GM23338 (cell line): ENCODE results near the gene SYK. TPM values are rescaled to one million over a fixed set of nuclear protein-coding genes. Genes with fewer than 3 reads are reported as not detected.

Experiments used
- ATAC-seq: fragments of 200-7000 bp; cut with Tn5 transposase; 3 replicates; pipeline ENCODE4 v1.9.1; 2020
- DNase-seq: peaks from one replicate; pipeline ENCODE4 v3.0.0-alpha.2; 2015; ENCODE audit warnings: low spot score
- H2AFZ ChIP-seq: fragments of 200-600 bp; sonication (generic); 2 replicates; pipeline ENCODE4 v1.8.0; 2016; ENCODE audit warnings: antibody characterized with exemption, mild to moderate bottlenecking, moderate library complexity
- H3F3A ChIP-seq: fragments of 200-600 bp; sonication (generic); replicated peaks from 2 replicates; pipeline ENCODE4 v1.8.0; 2017; ENCODE audit warnings: antibody characterized with exemption, mixed run types, low read depth
- H3K27ac ChIP-seq: fragments of 200-600 bp; sonication (generic); 2 replicates; pipeline ENCODE4 v1.6.1; 2016; ENCODE audit warnings: low read depth
- H3K27me3 ChIP-seq: fragments of 200-600 bp; sonication (generic); 2 replicates; pipeline ENCODE4 v1.8.0; 2016; ENCODE audit warnings: mild to moderate bottlenecking, mixed run types, moderate library complexity; ENCODE audit not compliant: insufficient read depth
- H3K36me3 ChIP-seq: fragments of 200-600 bp; sonication (generic); 2 replicates; pipeline ENCODE4 v1.8.0; 2016; ENCODE audit warnings: mild to moderate bottlenecking; ENCODE audit not compliant: insufficient read depth
- H3K4me1 ChIP-seq: fragments of 200-600 bp; sonication (generic); 2 replicates; pipeline ENCODE4 v1.8.0; 2016; ENCODE audit warnings: mild to moderate bottlenecking, moderate library complexity; ENCODE audit not compliant: insufficient read depth
- H3K4me2 ChIP-seq: fragments of 200-600 bp; sonication (generic); 2 replicates; pipeline ENCODE4 v1.7.1; 2017; ENCODE audit warnings: mixed run types
- H3K4me3 ChIP-seq: fragments of 200-600 bp; sonication (generic); 2 replicates; pipeline ENCODE4 v1.6.1; 2016; ENCODE audit warnings: mixed run types
- H3K79me2 ChIP-seq: fragments of 200-600 bp; sonication (generic); replicated peaks from 2 replicates; pipeline ENCODE4 v1.8.0; 2017; ENCODE audit warnings: mild to moderate bottlenecking; ENCODE audit not compliant: insufficient read depth
- H3K9me2 ChIP-seq: fragments of 200-600 bp; sonication (generic); 2 replicates; pipeline ENCODE4 v1.8.0; 2017; ENCODE audit not compliant: insufficient read depth
- H4K20me1 ChIP-seq: fragments of 200-600 bp; sonication (generic); replicated peaks from 2 replicates; pipeline ENCODE4 v1.8.0; 2017; ENCODE audit warnings: mild to moderate bottlenecking; ENCODE audit not compliant: insufficient read depth
- H3K27ac Mint-ChIP-seq: 2 replicates; pipeline ENCODE4 v1.8.0; 2020; ENCODE audit warnings: inconsistent platforms, mild to moderate bottlenecking, moderate library complexity, mixed read lengths
- H3K27me3 Mint-ChIP-seq: 3 replicates; pipeline ENCODE4 v1.8.0; 2022; ENCODE audit warnings: low read depth, mild to moderate bottlenecking, moderate library complexity, mixed read lengths, inconsistent platforms; ENCODE audit not compliant: insufficient read depth, poor library complexity
- H3K36me3 Mint-ChIP-seq: 3 replicates; pipeline ENCODE4 v1.8.0; 2021; ENCODE audit warnings: low read depth, mild to moderate bottlenecking, inconsistent platforms, moderate library complexity, mixed read lengths
- H3K4me1 Mint-ChIP-seq: 3 replicates; pipeline ENCODE4 v1.8.0; 2020; ENCODE audit warnings: mild to moderate bottlenecking, inconsistent platforms, mixed read lengths
- H3K4me3 Mint-ChIP-seq: 3 replicates; pipeline ENCODE4 v1.8.0; 2021; ENCODE audit warnings: moderate library complexity, mild to moderate bottlenecking, inconsistent platforms, mixed read lengths
- H3K9me3 Mint-ChIP-seq: 3 replicates; pipeline ENCODE4 v1.8.0; 2020; ENCODE audit warnings: moderate library complexity, mild to moderate bottlenecking, inconsistent platforms, mixed read lengths
- CREB1 ChIP-seq: fragments of 250-450 bp; sonication (Bioruptor Pico); IDR thresholded peaks from 2 replicates; pipeline ENCODE4 v1.5.0; 2020; ENCODE audit warnings: low read depth, mild to moderate bottlenecking, moderate library complexity
- ETS1 ChIP-seq: IDR thresholded peaks from 2 replicates; pipeline ENCODE4 v1.6.1; 2016; ENCODE audit warnings: antibody characterized with exemption
- EZH2 ChIP-seq: fragments of 200-600 bp; sonication (generic); IDR thresholded peaks from one replicate; pipeline ENCODE4 v1.8.0; 2017; ENCODE audit warnings: antibody characterized with exemption, mild to moderate bottlenecking, low read depth; ENCODE audit not compliant: unreplicated experiment
- EZH2phosphoT487 ChIP-seq: fragments of 200-600 bp; sonication (generic); IDR thresholded peaks from one replicate; pipeline ENCODE4 v1.8.1; 2018; ENCODE audit warnings: antibody characterized with exemption; ENCODE audit not compliant: unreplicated experiment
- JUNB ChIP-seq: IDR thresholded peaks from one replicate; pipeline ENCODE4 v1.6.1; 2016; ENCODE audit warnings: antibody characterized with exemption; ENCODE audit not compliant: unreplicated experiment
- NANOG ChIP-seq: IDR thresholded peaks from 2 replicates; pipeline ENCODE4 v1.6.1; 2016; ENCODE audit warnings: antibody characterized with exemption, borderline replicate concordance
- POLR2AphosphoS5 ChIP-seq: IDR thresholded peaks from 2 replicates; pipeline ENCODE4 v1.6.1; 2016; ENCODE audit warnings: antibody characterized with exemption, low read depth
- STAT1 ChIP-seq: IDR thresholded peaks from one replicate; pipeline ENCODE4 v1.6.1; 2016; ENCODE audit warnings: antibody characterized with exemption; ENCODE audit not compliant: unreplicated experiment
- ZNF331 ChIP-seq: fragments of 250-450 bp; sonication (Bioruptor Pico); IDR thresholded peaks from 2 replicates; pipeline ENCODE4 v1.5.0; 2020; ENCODE audit warnings: low read depth, mild to moderate bottlenecking, moderate library complexity
- ZNF462 ChIP-seq: fragments of 250-450 bp; sonication (Bioruptor Pico); IDR thresholded peaks from 2 replicates; pipeline ENCODE4 v1.5.0; 2020; ENCODE audit warnings: mild to moderate bottlenecking, moderate library complexity
- polyA plus RNA-seq: library from polyadenylated mRNA; unstranded; fragments of >200 nt; fragmentation: Nextera tagmentation; extraction: Ambion mirVana; gene quantifications from 2 replicates; pipeline ENCODE4 v1.2.1, GENCODE V29; 2016
- total RNA-seq: library from RNA; depleted of rRNA; stranded (reverse); fragments of >200 nt; shearing (Covaris generic); gene quantifications from 2 replicates; pipeline ENCODE4 v1.2.3, GENCODE V29; 2014
- TF ChIP-seq, protein P1 (sequence below): IDR thresholded peaks from one replicate; pipeline ENCODE4 v1.6.1; 2018; ENCODE audit warnings: antibody characterized with exemption; ENCODE audit not compliant: unreplicated experiment

Gene SYK
- total and polyA plus RNA-seq, 2 experiments from 2014 or later = 1.5 to 5.8 TPM

DNA sequence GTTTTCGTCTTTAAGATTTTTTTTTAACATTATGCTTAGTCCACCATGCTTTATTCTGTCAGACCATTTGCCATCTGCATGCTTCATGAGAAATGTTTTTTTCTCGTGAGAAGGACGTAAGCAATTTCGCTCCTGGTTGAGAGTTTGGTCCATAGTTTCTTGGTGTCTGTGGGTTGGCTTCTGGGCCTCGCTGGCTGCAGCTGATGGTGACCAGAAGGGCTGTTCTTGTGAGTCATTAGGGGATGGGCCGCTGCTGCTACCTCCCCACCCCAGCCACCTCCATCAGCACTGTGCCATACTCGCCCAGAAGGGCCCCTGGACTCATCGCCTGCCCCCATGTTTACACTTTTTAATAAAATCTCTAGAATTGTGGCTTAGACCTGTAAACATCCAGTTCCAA lies 11.4 kb downstream of the SYK start (continued):
- TF ChIP-seq ZNF462 = no peak
- no peak for TF ChIP-seq POLR2AphosphoS5
- TF ChIP-seq EZH2 = no peak
- TF ChIP-seq JUNB = no peak
- no peak for TF ChIP-seq EZH2phosphoT487
- TF ChIP-seq CREB1 (CRISPR knock-in tag) = no peak
- TF ChIP-seq ZNF331 (CRISPR knock-in tag) = no peak

DNA sequence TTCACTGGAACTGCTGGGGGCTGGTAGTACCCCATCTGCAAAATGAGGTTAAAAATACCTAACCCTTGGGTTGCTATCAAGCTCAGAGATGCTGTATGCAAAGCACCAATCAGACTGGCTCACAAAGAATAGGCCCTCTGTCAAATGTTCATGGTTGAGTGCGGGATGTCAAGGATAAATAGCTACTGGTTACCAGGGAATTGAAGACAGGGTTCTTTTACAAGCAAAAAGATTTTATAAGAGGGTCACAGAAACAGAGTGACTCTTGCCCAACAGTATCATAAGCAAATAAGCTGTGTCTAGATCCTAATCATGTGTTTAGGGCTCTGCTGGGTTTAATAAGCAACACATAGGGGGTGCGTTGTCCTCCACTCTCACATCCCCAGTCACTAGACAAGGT lies 11.9 kb downstream of the SYK start:
- Mint-ChIP-seq H3K36me3 (no peaks in the 10 kb centered on the region), H3K9me3 (peaks cover 5% of the 10 kb centered on the region; the same call in 1 of the 3 replicates), H3K4me1 (peaks cover 13% of the 10 kb centered on the region; the same call in 2 of the 3 replicates), H3K4me3 (no peak overlapping the region), H3K27me3 (peaks cover 7% of the 10 kb centered on the region), H3K27ac (no peak overlapping the region)
- no peaks in the 10 kb centered on the region for H4K20me1 ChIP-seq
- TF ChIP-seq CREB1 (CRISPR knock-in tag) (no peak), EZH2 (no peak), NANOG (no peak), ZNF331 (CRISPR knock-in tag) (no peak), POLR2AphosphoS5 (no peak), STAT1 (no peak), JUNB (no peak), ETS1 (no peak), EZH2phosphoT487 (no peak)
- TF ChIP-seq, protein P1, sequence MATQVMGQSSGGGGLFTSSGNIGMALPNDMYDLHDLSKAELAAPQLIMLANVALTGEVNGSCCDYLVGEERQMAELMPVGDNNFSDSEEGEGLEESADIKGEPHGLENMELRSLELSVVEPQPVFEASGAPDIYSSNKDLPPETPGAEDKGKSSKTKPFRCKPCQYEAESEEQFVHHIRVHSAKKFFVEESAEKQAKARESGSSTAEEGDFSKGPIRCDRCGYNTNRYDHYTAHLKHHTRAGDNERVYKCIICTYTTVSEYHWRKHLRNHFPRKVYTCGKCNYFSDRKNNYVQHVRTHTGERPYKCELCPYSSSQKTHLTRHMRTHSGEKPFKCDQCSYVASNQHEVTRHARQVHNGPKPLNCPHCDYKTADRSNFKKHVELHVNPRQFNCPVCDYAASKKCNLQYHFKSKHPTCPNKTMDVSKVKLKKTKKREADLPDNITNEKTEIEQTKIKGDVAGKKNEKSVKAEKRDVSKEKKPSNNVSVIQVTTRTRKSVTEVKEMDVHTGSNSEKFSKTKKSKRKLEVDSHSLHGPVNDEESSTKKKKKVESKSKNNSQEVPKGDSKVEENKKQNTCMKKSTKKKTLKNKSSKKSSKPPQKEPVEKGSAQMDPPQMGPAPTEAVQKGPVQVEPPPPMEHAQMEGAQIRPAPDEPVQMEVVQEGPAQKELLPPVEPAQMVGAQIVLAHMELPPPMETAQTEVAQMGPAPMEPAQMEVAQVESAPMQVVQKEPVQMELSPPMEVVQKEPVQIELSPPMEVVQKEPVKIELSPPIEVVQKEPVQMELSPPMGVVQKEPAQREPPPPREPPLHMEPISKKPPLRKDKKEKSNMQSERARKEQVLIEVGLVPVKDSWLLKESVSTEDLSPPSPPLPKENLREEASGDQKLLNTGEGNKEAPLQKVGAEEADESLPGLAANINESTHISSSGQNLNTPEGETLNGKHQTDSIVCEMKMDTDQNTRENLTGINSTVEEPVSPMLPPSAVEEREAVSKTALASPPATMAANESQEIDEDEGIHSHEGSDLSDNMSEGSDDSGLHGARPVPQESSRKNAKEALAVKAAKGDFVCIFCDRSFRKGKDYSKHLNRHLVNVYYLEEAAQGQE = no peak
- no peak for DNase-seq
- no peak for ATAC-seq
- H3K79me2 ChIP-seq = no peaks in the 10 kb centered on the region
- H3K36me3 ChIP-seq = no peaks in the 10 kb centered on the region
- no peak overlapping the region for H3K27ac ChIP-seq
- H3K4me1 ChIP-seq = no peaks in the 10 kb centered on the region
- no peak overlapping the region for H3K4me2 ChIP-seq
- H2AFZ ChIP-seq = no peak overlapping the region
- H3K27me3 ChIP-seq = no peaks in the 10 kb centered on the region
- H3F3A ChIP-seq = no peaks in the 10 kb centered on the region
- no peak overlapping the region for H3K4me3 ChIP-seq
- H3K9me2 ChIP-seq = no peaks in the 10 kb centered on the region
